Fibroblast of skin of right quadriceps (primary cell): Measurements from ENCODE around the gene C6orf120.
A peak's percentile ranks its signal among the peaks of the same experiment; 100 is the strongest.
"Not testable (repeated sequence)": the region's sequence is repeated elsewhere in the genome, so short reads cannot be mapped to it uniquely, and the experiment has no call there.

Experiments used
- DNase-seq: peaks from one replicate; pipeline ENCODE4 v3.0.0-alpha.2; 2013

Gene C6orf120

GRCh38 chr6:169685860-169686259, 16.1 kb upstream of the C6orf120 start:
- no peak for DNase-seq

- peak; percentile 70 for DNase-seq
Measured at GRCh38 chr6:169689287-169689686, 12.6 kb upstream of the C6orf120 start.

- DNase-seq: no peak
Measured at GRCh38 chr6:169691260-169691659, 10.7 kb upstream of the C6orf120 start.

GRCh38 chr6:169692516-169692915, 9.4 kb upstream of the C6orf120 start:
- DNase-seq: no peak

- no peak for DNase-seq
Measured at GRCh38 chr6:169695131-169695530, 6.8 kb upstream of the C6orf120 start.

- not testable (repeated sequence) for DNase-seq
Measured at GRCh38 chr6:169697115-169697514, 4.8 kb upstream of the C6orf120 start.

- peak; percentile 69 for DNase-seq
Measured at GRCh38 chr6:169700296-169700695, 1.6 kb upstream of the C6orf120 start.

GRCh38 chr6:169701311-169701953, 494 bp upstream of the C6orf120 start:
- no peak for DNase-seq

- no peak for DNase-seq
Measured at GRCh38 chr6:169702840-169703246, 917 bp downstream of the C6orf120 start.

- DNase-seq: no peak
Measured at GRCh38 chr6:169707772-169708171, 5.8 kb downstream of the C6orf120 start.

- DNase-seq: no peak
Measured at GRCh38 chr6:169709293-169709692, 7.4 kb downstream of the C6orf120 start.

- no peak for DNase-seq
Measured at GRCh38 chr6:169710009-169710408, 8.1 kb downstream of the C6orf120 start.

GRCh38 chr6:169714178-169714577, 12.3 kb downstream of the C6orf120 start:
- DNase-seq: no peak

GRCh38 chr6:169714595-169714994, 12.7 kb downstream of the C6orf120 start:
- DNase-seq: no peak

GRCh38 chr6:169719117-169719516, 17.2 kb downstream of the C6orf120 start:
- DNase-seq: no peak

- no peak for DNase-seq
Measured at GRCh38 chr6:169720207-169720855, 18.4 kb downstream of the C6orf120 start.

GRCh38 chr6:169722362-169723199, 20.7 kb downstream of the C6orf120 start:
- DNase-seq: peak; percentile 63

GRCh38 chr6:169723200-169723909, 21.4 kb downstream of the C6orf120 start:
- DNase-seq: peak; percentile 62

GRCh38 chr6:169723991-169724493, 22.1 kb downstream of the C6orf120 start:
- peak; percentile 18 for DNase-seq

GRCh38 chr6:169724494-169725124, 22.7 kb downstream of the C6orf120 start, which contains the start of gene PHF10:
TSS of gene PHF10 (minus strand) at chr6:169724500. CDS start at chr6:169723931, 569 bp downstream.
- DNase-seq: peak; percentile 39

- DNase-seq: peak; percentile 17
Measured at GRCh38 chr6:169725125-169726048, 23.5 kb downstream of the C6orf120 start.
